Measurements from ENCODE around the gene FUT7. TPM values are rescaled to one million over a fixed set of nuclear protein-coding genes. Genes with fewer than 3 reads are reported as not detected.

The FUT7 gene
- total RNA-seq, 1 experiment from 2014 or later = not detected

GRCh38 chr9:137076636-137077009 is 44.7 kb upstream of the FUT7 start:
- WGBS (ENCODE audit: extremely low coverage, insufficient read length, low lambda C conversion rate) = no CpG with 5 or more reads among the region's 15 CpGs

More at GRCh38 chr9:137076636-137077009, 44.7 kb upstream of the FUT7 start:
- Histone ChIP-seq H2BK12ac (ENCODE audit: insufficient read length, low read depth, low read length) (no peak overlapping the region), H2AFZ (ENCODE audit: low read length) (no peak overlapping the region), H3K27me3 (ENCODE audit: insufficient read depth, low read length) (peaks cover 7% of the 10 kb centered on the region; the same call in 1 of the 2 replicates), H3K23ac (ENCODE audit: insufficient read length, low read depth, low read length) (no peak overlapping the region), H2AK5ac (ENCODE audit: insufficient read length, low read length) (no peak overlapping the region), H3K79me2 (ENCODE audit: insufficient read depth, low read length) (no peaks in the 10 kb centered on the region), H3K23me2 (ENCODE audit: insufficient read length, low read depth, low read length, poor library complexity, severe bottlenecking) (peaks cover 17% of the 10 kb centered on the region), H3K9ac (ENCODE audit: extremely low read depth, insufficient read length, low read length) (no peak overlapping the region), H3K79me1 (ENCODE audit: insufficient read depth, low read depth, low read length, poor library complexity, severe bottlenecking) (no peaks in the 10 kb centered on the region), H3K9me3 (ENCODE audit: control insufficient read depth, low read depth, low read length) (no peaks in the 10 kb centered on the region), H4K20me1 (ENCODE audit: control insufficient read depth, insufficient read depth, insufficient read length) (peaks cover 3% of the 10 kb centered on the region), H3K14ac (ENCODE audit: insufficient read depth, low read length) (no peak overlapping the region), H4K91ac (ENCODE audit: insufficient read length, low read depth, low read length) (no peak overlapping the region), H3T11ph (ENCODE audit: low read length) (no peak overlapping the region), H3K4me2 (ENCODE audit: insufficient read depth, insufficient read length, low read length) (peak overlapping the region; percentile 77), H2BK5ac (ENCODE audit: insufficient read length, low read length) (no peak overlapping the region), H2BK20ac (ENCODE audit: low read depth, low read length, poor library complexity, severe bottlenecking) (no peak overlapping the region), H3K4me1 (ENCODE audit: insufficient read depth, low read length) (peaks cover 3% of the 10 kb centered on the region; the same call in 1 of the 2 replicates), H3K27ac (ENCODE audit: insufficient read length, low read depth, low read length) (no peak overlapping the region), H2BK15ac (ENCODE audit: low read depth, low read length) (no peak overlapping the region), H3K56ac (ENCODE audit: insufficient read length, low read depth, low read length) (no peak overlapping the region), H3K4ac (ENCODE audit: low read depth, low read length) (no peak overlapping the region), H2BK120ac (ENCODE audit: low read depth, low read length, poor library complexity, severe bottlenecking) (no peak overlapping the region), H3K18ac (ENCODE audit: insufficient read length, low read depth, low read length) (no peak overlapping the region), H4K5ac (ENCODE audit: insufficient read length, low read depth, low read length) (no peak overlapping the region), H4K8ac (replicated peaks; ENCODE audit: insufficient read length, low read depth, low read length) (no peak overlapping the region)
- Mint-ChIP-seq H3K4me1 (peaks cover 11 to 22% of the 10 kb centered on the region in 2 experiments), H3K36me3 (ENCODE audit: insufficient read depth in 1 of 3, low read depth in 3 of 3) (no peaks in the 10 kb centered on the region; a peak in 1 of 7 replicates), H3K27ac (no peak overlapping the region), H3K9me3 (no peaks in the 10 kb centered on the region; a peak in 1 of 5 replicates), H3K4me3 (peak overlapping the region; percentile 52 to 66; a peak in 4 of 5 replicates), H3K27me3 (ENCODE audit: low read depth) (peaks cover 46% of the 10 kb centered on the region)
- peak; percentile 58 for DNase-seq
- TF ChIP-seq CTCF (conservative IDR thresholded peaks at IDR 0.05) = no peak

Measured in H9 (cell line).